Measurements from ENCODE around the gene MARK2.

Gene MARK2

GRCh38 chr11:63884196-63884932 is 45.5 kb downstream of the MARK2 start:
- no peak for DNase-seq

GRCh38 chr11:63887386-63887999 is 48.6 kb downstream of the MARK2 start:
- DNase-seq: no peak

- no peak for DNase-seq
These were observed 49.5 kb downstream of the MARK2 start for GRCh38 chr11:63888170-63889086.

- DNase-seq: no peak
These were observed 50.4 kb downstream of the MARK2 start for GRCh38 chr11:63889344-63889743.

- DNase-seq: no peak
These were observed 51.5 kb downstream of the MARK2 start for GRCh38 chr11:63890368-63890767.

- no peak for DNase-seq
These were observed 53.3 kb downstream of the MARK2 start for GRCh38 chr11:63892228-63892627.

- no peak for DNase-seq
These were observed 54.4 kb downstream of the MARK2 start for GRCh38 chr11:63893355-63893754.

GRCh38 chr11:63896071-63896470 is 57.2 kb downstream of the MARK2 start:
- DNase-seq: no peak

- DNase-seq: no peak
These were observed 58.7 kb downstream of the MARK2 start for GRCh38 chr11:63897459-63898146.

GRCh38 chr11:63901660-63902059 is 62.8 kb downstream of the MARK2 start:
- DNase-seq: no peak

- no peak for DNase-seq
These were observed 65.0 kb downstream of the MARK2 start for GRCh38 chr11:63903884-63904283.

GRCh38 chr11:63904743-63905142 is 65.8 kb downstream of the MARK2 start:
- DNase-seq: no peak

- no peak for DNase-seq
These were observed 66.3 kb downstream of the MARK2 start for GRCh38 chr11:63905179-63905578.

GRCh38 chr11:63906087-63906486 is 67.2 kb downstream of the MARK2 start:
- no peak for DNase-seq

GRCh38 chr11:63906585-63906984 is 67.7 kb downstream of the MARK2 start:
- no peak for DNase-seq

GRCh38 chr11:63907063-63907462 is 68.2 kb downstream of the MARK2 start:
- DNase-seq: no peak

- DNase-seq: no peak
These were observed 69.1 kb downstream of the MARK2 start for GRCh38 chr11:63907808-63908530.

GRCh38 chr11:63908631-63909401 is 69.9 kb downstream of the MARK2 start:
- no peak for DNase-seq

- DNase-seq: no peak
These were observed 70.9 kb downstream of the MARK2 start for GRCh38 chr11:63909591-63910506.

GRCh38 chr11:63910675-63911074 is 71.8 kb downstream of the MARK2 start:
- no peak for DNase-seq
